HG03103 (cell line): ENCODE data around the gene MOB4.
"Not testable (repeated sequence)": the region's sequence is repeated elsewhere in the genome, so short reads cannot be mapped to it uniquely, and the experiment has no call there.

ENCODE experiments used
- ATAC-seq: cut with Tn5 transposase; IDR thresholded peaks from one replicate; pipeline ENCODE4 v1.9.1; 2021; ENCODE audit warnings: low read depth; ENCODE audit not compliant: unreplicated experiment

MOB4 gene

DNA sequence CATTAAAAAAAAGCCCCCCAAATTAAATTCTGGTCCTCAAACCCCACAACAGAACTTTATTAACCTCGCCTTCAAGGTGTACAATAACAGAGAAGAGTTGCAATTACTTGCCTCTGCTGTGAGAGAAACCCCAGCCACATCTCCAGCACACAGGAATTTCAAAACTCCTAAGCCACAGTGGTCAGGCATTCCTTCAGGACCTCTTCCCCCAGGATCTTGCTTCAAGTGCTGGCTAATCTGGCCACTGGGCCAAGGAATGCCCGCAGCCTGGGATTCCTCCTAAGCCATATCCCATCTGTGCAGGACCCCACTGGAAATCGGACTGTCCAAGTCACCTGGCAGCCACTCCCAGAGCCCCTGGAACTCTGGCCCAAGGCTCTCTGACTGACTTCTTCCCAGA lies 64.3 kb downstream of the MOB4 start:
- ATAC-seq = not testable (repeated sequence)

DNA sequence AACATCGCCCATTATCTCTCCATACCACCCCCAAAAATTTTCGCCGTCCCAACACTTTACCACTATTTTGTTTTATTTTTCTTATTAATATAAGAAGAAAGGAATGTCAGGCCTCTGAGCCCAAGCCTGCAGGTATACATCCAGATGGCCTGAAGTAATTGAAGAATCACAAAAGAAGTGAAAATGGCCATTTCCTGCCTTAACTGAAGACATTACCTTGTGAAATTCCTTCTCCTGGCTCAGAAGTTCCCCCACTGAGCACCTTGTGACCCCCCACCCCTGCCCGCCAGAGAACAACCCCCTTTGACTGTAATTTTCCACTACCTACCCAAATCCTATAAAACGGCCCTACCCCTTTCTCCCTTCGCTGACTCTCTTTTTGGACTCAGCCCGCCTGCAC lies 71.4 kb downstream of the MOB4 start:
- not testable (repeated sequence) for ATAC-seq

DNA sequence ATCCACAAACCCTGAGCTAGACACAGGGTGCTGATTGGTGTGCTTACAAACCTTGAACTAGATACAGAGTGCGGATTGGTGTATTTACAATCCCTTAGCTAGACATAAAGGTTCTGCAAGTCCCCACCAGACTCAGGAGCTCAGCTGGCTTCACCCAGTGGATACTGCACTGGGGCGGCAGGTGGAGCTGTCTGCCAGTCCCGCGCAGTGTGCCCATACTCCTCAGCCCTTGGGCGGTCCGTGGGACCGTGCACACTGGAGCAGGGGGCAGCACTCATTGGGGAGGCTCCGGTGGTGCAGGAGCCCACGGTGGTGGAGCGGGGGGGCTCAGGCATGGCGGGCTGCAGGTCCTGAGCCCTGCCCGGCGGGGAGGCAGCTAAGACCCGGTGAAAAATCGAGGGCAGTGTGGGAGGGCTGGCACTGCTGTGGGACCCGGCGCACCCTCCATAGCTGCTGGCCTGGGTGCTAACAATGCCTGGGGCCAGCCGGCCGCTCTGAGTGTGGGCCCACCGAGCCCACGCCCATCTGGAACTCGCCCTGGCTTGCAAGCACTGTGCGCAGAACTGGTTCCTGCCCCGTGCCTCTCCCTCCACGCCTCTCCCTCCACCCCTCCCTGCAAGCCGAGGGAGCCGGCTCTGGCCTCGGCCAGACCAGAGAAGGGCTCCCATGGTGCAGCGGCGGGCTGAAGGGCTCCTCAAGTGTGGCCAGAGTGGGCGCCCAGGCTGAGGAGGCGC lies 75.6 kb downstream of the MOB4 start:
- no peak for ATAC-seq

DNA sequence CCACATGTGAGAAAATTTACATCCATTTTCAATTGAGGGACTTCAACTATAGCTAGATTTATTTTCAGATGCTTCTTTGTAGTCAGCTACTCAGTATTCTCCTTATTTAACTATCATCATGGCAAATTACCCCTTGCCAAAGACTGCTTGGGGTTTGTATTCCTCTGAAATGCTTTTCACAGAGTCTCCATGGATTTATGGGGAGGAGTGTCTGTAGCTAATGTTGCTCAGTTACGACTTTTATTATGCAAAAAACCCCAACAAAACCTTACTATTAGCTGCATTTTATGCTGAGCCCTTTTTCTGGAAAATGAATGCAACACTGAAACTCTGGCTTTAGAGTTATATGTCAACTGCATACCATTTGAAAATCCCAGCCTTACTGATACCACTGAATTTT lies 80.9 kb downstream of the MOB4 start:
- ATAC-seq = no peak

DNA sequence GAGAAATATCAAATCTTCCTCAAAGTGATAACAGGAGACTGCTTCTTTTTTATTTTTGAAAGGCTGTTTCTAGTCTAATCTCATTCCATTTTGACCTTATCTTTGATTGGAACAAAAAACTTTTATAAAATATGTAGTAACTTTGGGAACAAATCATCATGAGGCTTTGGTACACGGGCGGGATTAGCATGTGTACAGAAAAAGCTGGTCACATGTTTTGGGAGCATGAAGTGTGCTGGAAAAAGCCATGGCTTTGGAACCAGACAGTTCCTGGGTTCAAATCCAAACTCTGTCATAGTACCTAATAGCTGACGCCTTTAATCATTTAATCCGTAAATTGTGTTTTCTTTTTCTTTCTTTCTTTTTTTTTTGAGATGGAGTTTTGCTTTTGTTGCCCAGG lies 81.3 kb downstream of the MOB4 start:
- ATAC-seq = no peak

DNA sequence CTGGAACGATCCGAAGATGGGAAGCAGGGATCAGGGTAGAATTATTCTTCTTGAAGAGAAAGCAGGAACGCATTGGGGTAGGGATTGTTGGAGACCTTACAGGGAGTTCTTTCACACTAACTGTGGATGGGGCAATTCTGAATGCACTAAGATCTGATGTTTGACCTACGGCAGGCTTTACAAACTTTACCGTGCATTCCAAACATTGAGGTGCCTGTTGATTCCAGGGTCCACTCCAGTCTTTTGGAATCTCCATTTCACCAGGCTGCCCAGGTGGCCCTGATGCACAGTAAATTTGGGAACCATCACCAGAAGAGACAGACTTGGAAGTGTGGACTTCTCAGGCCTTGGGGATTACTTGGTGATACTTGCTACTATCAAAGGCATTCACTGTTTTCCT lies 82.6 kb downstream of the MOB4 start:
- no peak for ATAC-seq

DNA sequence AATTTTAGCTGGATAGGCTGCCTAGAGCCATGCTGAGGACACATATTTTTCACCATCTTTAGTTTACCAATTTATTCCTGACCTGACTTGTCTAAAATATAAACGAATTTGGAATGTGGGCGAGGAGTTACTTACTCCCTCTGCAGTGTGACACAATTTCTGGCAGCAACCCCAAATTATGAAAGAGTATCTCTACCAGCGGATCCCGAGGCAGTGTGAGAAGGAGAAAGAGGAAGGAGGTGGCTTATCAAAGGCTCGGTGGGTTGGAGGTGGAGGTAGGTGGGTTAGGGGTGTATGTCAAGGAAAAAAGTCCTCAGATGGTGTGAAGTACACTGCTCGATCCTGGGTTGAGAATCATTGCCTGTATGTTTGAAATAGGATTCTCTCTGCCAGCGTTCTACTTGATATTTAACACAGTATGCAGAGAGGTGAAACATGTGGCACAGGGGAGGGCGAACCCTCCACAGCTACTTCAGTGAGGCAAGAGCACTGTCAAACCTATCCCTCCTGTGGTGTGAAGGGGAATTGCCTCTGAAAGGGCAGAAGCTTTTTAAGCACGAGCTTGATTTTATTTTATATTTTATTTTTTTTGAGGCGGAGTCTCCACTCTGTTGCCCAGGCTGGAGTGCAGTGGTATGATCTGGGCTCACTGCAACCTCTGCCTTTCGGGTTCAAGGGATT lies 83.6 kb downstream of the MOB4 start:
- peak; percentile 70 for ATAC-seq

DNA sequence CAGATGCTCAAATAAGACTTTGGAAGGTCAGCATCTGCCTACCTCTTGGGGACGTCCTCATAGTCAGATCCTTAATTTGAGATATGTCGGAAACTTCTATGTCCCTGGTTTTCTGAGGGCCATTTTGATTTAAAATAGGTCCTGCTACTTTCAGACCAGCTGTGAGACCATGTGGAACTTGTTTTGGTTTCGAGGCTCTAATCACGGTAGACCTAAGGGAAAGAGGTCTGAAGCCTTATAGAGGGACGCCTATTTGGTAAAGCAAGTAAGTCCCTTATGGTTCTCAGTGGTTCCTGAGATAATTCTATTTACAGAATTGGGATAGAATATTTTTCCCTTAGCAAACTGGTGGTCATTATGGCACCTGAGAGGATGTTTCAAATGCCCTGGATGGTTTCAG lies 84.4 kb downstream of the MOB4 start:
- no peak for ATAC-seq

DNA sequence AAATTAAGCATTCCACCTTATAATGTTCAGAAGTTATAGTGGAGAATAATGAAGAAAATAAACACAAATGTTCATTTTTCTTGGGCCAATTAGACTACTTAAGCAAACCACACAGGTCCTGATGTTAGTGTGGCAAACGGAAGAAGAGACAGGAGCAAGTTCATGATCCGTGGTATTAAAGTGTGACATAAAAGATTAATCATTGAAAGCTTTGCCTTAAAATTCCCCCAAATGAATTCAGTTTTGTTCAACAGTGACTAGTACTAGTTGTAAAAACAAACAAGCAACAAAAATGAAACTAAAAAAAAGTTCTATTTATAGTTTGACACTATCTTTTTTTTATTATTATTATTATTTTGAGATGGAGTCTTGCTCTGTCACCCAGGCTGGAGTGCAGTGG lies 85.9 kb downstream of the MOB4 start:
- no peak for ATAC-seq
